IMR-90 (cell line): ENCODE measurements around the gene MYBL2. TPM values are rescaled to one million over a fixed set of nuclear protein-coding genes. Genes with fewer than 3 reads are reported as not detected.

ENCODE experiments used
- ATAC-seq: fragments of 200-7000 bp; cut with Tn5 transposase; 2 replicates; pipeline ENCODE4 v1.9.1; 2020; ENCODE audit warnings: low read depth, mild to moderate bottlenecking, moderate library complexity
- BruUV-seq: library from RNA; stranded (reverse); fragments of 400-500 nt; replicated peaks from 2 replicates; lab custom pipeline; 2021; lab: Mats Ljungman, UMichigan
- CTCF ChIA-PET: fragments of 300-600 bp; formaldehyde crosslinking; extraction: SDS; loops from one replicate; lab custom pipeline; 2021; ENCODE audit warnings: antibody characterized with exemption; lab: Yijun Ruan, JAX
- POLR2A ChIA-PET: fragments of 300-600 bp; sonication (Branson Sonifier 250); formaldehyde crosslinking; loops from one replicate; lab custom pipeline; 2022; ENCODE audit warnings: antibody characterized with exemption; ENCODE audit not compliant: unreplicated experiment; lab: Charles Lee
- DNase-seq: peaks from one replicate; pipeline ENCODE4 v3.0.0; 2013
- H2AFZ ChIP-seq: replicated peaks from 2 replicates; pipeline ENCODE3; 2013; ENCODE audit warnings: low read length, mild to moderate bottlenecking; ENCODE audit not compliant: poor library complexity
- H2AK5ac ChIP-seq: 2 replicates; pipeline ENCODE4 v1.6.1; 2013; ENCODE audit warnings: low read depth, low read length, inconsistent platforms
- H2AK9ac ChIP-seq: replicated peaks from 2 replicates; pipeline ENCODE3; 2013; ENCODE audit warnings: mild to moderate bottlenecking, low read depth, low read length, moderate library complexity; ENCODE audit not compliant: poor library complexity
- H2BK120ac ChIP-seq: 2 replicates; pipeline ENCODE4 v1.6.1; 2013; ENCODE audit warnings: low read depth, low read length, inconsistent platforms
- H2BK15ac ChIP-seq: 3 replicates; pipeline ENCODE4 v1.6.1; 2013; ENCODE audit warnings: low read depth, low read length, inconsistent platforms
- H2BK20ac ChIP-seq: 2 replicates; pipeline ENCODE4 v1.6.1; 2013; ENCODE audit warnings: low read depth, mild to moderate bottlenecking, inconsistent platforms, low read length, moderate library complexity
- H2BK5ac ChIP-seq: 2 replicates; pipeline ENCODE4 v1.6.1; 2013; ENCODE audit warnings: mild to moderate bottlenecking, low read depth, low read length, inconsistent platforms; ENCODE audit not compliant: poor library complexity, severe bottlenecking
- H3K14ac ChIP-seq: replicated peaks from 2 replicates; pipeline ENCODE4 v1.6.1; 2013; ENCODE audit warnings: low read depth, low read length, inconsistent platforms
- H3K18ac ChIP-seq: 2 replicates; pipeline ENCODE4 v1.6.1; 2013; ENCODE audit warnings: low read depth, low read length, control low read depth
- H3K23ac ChIP-seq: 2 replicates; pipeline ENCODE4 v1.6.1; 2013; ENCODE audit warnings: low read depth, low read length, inconsistent platforms
- H3K27ac ChIP-seq: 2 replicates; pipeline ENCODE4 v1.5.1; 2013; ENCODE audit warnings: mild to moderate bottlenecking, control low read depth, low read length; ENCODE audit not compliant: insufficient read depth
- H3K27me3 ChIP-seq: 2 replicates; pipeline ENCODE4 v1.6.1; 2013; ENCODE audit warnings: low read length; ENCODE audit not compliant: control insufficient read depth, insufficient read depth
- H3K36me3 ChIP-seq: 2 replicates; pipeline ENCODE4 v1.6.1; 2013; ENCODE audit warnings: low read length, mixed read lengths; ENCODE audit not compliant: control insufficient read depth, insufficient read depth
- H3K4ac ChIP-seq: 2 replicates; pipeline ENCODE4 v1.6.1; 2013; ENCODE audit warnings: low read depth, low read length, inconsistent platforms
- H3K4me1 ChIP-seq: 2 replicates; pipeline ENCODE4 v1.6.1; 2013; ENCODE audit warnings: low read length, mixed read lengths; ENCODE audit not compliant: control insufficient read depth, insufficient read depth
- H3K4me2 ChIP-seq: 2 replicates; pipeline ENCODE4 v1.6.1; 2013; ENCODE audit warnings: low read depth, mild to moderate bottlenecking, control low read depth, low read length, moderate library complexity
- H3K4me3 ChIP-seq: 2 replicates; pipeline ENCODE4 v1.5.1; 2013; ENCODE audit warnings: low read depth, mild to moderate bottlenecking, control low read depth, low read length, moderate library complexity; ENCODE audit not compliant: insufficient read depth
- H3K56ac ChIP-seq: 2 replicates; pipeline ENCODE4 v1.6.1; 2013; ENCODE audit warnings: low read length, inconsistent platforms; ENCODE audit not compliant: insufficient read depth; ENCODE audit errors: extremely low read depth
- H3K79me1 ChIP-seq, 2 experiments: 2 replicates each; pipeline ENCODE4 v1.6.1; 2013; ENCODE audit warnings: low read length in 2 of 2, inconsistent platforms in 1 of 2, low read depth in 1 of 2
- H3K9ac ChIP-seq: 2 replicates; pipeline ENCODE4 v1.6.1; 2013; ENCODE audit warnings: low read depth, low read length, control low read depth
- H3K9me1 ChIP-seq: 2 replicates; pipeline ENCODE4 v1.6.1; 2013; ENCODE audit warnings: low read length, inconsistent platforms; ENCODE audit not compliant: insufficient read depth
- H3K9me3 ChIP-seq: 2 replicates; pipeline ENCODE4 v1.6.1; 2013; ENCODE audit warnings: low read length; ENCODE audit not compliant: control insufficient read depth, insufficient read depth
- H4K20me1 ChIP-seq: 2 replicates; pipeline ENCODE4 v1.6.1; 2013; ENCODE audit warnings: low read length, inconsistent platforms; ENCODE audit not compliant: insufficient read depth
- H4K5ac ChIP-seq: 2 replicates; pipeline ENCODE4 v1.6.1; 2013; ENCODE audit warnings: mild to moderate bottlenecking, low read depth, low read length, control low read depth
- H4K8ac ChIP-seq, 2 experiments: 2 replicates each; pipeline ENCODE4 v1.6.1; 2013; ENCODE audit warnings: low read depth in 2 of 2, low read length in 2 of 2, control low read depth in 1 of 2, inconsistent platforms in 1 of 2
- H4K91ac ChIP-seq: 2 replicates; pipeline ENCODE4 v1.6.1; 2013; ENCODE audit warnings: low read depth, low read length, inconsistent platforms; ENCODE audit not compliant: insufficient read depth
- CEBPB ChIP-seq: IDR thresholded peaks from 2 replicates; pipeline ENCODE4 v1.6.1; 2012; ENCODE audit warnings: low read depth, low read length, improper control_type of control experiment
- CHD1 ChIP-seq: IDR thresholded peaks from 2 replicates; pipeline ENCODE4 v1.6.1; 2012; ENCODE audit warnings: low read depth, low read length, improper control_type of control experiment
- FOS ChIP-seq: fragments of 150-350 bp; IDR thresholded peaks from 2 replicates; pipeline ENCODE4 v1.6.1; 2016; ENCODE audit warnings: low read depth, low read length
- MAFK ChIP-seq: IDR thresholded peaks from 2 replicates; pipeline ENCODE4 v1.6.1; 2012; ENCODE audit warnings: low read depth, low read length, improper control_type of control experiment
- MAZ ChIP-seq: IDR thresholded peaks from 2 replicates; pipeline ENCODE4 v1.6.1; 2012; ENCODE audit warnings: low read depth, mild to moderate bottlenecking, low read length, improper control_type of control experiment, moderate library complexity, borderline replicate concordance
- MXI1 ChIP-seq: IDR thresholded peaks from 2 replicates; pipeline ENCODE4 v1.6.1; 2012; ENCODE audit warnings: low read depth, mild to moderate bottlenecking, low read length, moderate library complexity, borderline replicate concordance
- NFE2L2 ChIP-seq: fragments of 150-350 bp; IDR thresholded peaks from 2 replicates; pipeline ENCODE4 v1.6.1; 2016; ENCODE audit warnings: low read depth, mild to moderate bottlenecking, low read length
- RAD21 ChIP-seq: IDR thresholded peaks from 2 replicates; pipeline ENCODE4 v1.6.1; 2012; ENCODE audit warnings: low read length, improper control_type of control experiment
- RCOR1 ChIP-seq: IDR thresholded peaks from 2 replicates; pipeline ENCODE4 v1.6.1; 2012; ENCODE audit warnings: mild to moderate bottlenecking, low read length, improper control_type of control experiment; ENCODE audit not compliant: insufficient replicate concordance
- RFX5 ChIP-seq: IDR thresholded peaks from 2 replicates; pipeline ENCODE4 v1.8.0; 2012; ENCODE audit warnings: low read depth, mild to moderate bottlenecking, low read length, moderate library complexity
- SMC3 ChIP-seq: fragments of 150-350 bp; IDR thresholded peaks from 2 replicates; pipeline ENCODE4 v1.6.1; 2016; ENCODE audit warnings: low read depth, mild to moderate bottlenecking, antibody characterized with exemption, low read length, moderate library complexity
- USF2 ChIP-seq: fragments of 150-350 bp; IDR thresholded peaks from 2 replicates; pipeline ENCODE4 v1.6.1; 2017; ENCODE audit warnings: mild to moderate bottlenecking, antibody characterized with exemption, low read length, low read depth
- WGBS, 2 experiments: methylation state at CpG; one replicate each; pipeline versions ENCODE4 v1.1.5 to v1.1.7; 2013; ENCODE audit warnings: missing lambda C conversion rate in 2 of 2; ENCODE audit not compliant: insufficient read length in 1 of 2; ENCODE audit errors: extremely low coverage in 2 of 2; 5-methylcytosine and 5-hydroxymethylcytosine counted together
- dilution Hi-C: fragments of 300-500 bp; cut with HindIII; formaldehyde crosslinking; loops from one replicate; pipeline ENCODE4 v1.14.3; 2018; ENCODE audit warnings: low sequenced_read_pairs; ENCODE audit not compliant: unreplicated experiment
- in situ Hi-C: fragments of 300-500 bp; cut with MboI; formaldehyde crosslinking; loops from 3 replicates; pipeline ENCODE4 v1.14.3; 2019; ENCODE audit warnings: low sequenced_read_pairs, inconsistent platforms, mixed read lengths
- intact Hi-C: fragments of 100-400 bp; cut with micrococcal nuclease; formaldehyde crosslinking; loops from 2 replicates; pipeline ENCODE4 v1.10.0; 2022
- polyA plus RNA-seq, 3 experiments: library from polyadenylated mRNA; depleted of rRNA; stranded (reverse); fragments of >200 nt; gene quantifications; 2 replicates each; pipeline ENCODE4 v1.2.3, GENCODE V29; 2012; ENCODE audit warnings: low replicate concordance in 1 of 3
- total RNA-seq: library from RNA; depleted of rRNA; stranded (reverse); fragments of >200 nt; gene quantifications from 2 replicates; pipeline ENCODE4 v1.2.3, GENCODE V29; 2012

MYBL2 gene
- total and polyA plus RNA-seq, 2 of the 4 experiments (the other 2 are of a cell fraction), result 12.4 to 23.1 TPM

- Histone ChIP-seq H2BK5ac (no peak overlapping the region), H3K4me2 (no peak overlapping the region), H3K4me1 (peaks cover 19% of the 10 kb centered on the region), H2BK15ac (no peak overlapping the region), H2BK20ac (no peak overlapping the region), H3K9me3 (no peaks in the 10 kb centered on the region), H3K56ac (no peak overlapping the region), H2BK120ac (no peak overlapping the region), H2AK5ac (peak overlapping the region; percentile 58; the same call in 1 of the 2 replicates), H3K4ac (no peak overlapping the region), H3K14ac (no peak overlapping the region), H3K9me1 (peaks cover 6% of the 10 kb centered on the region), H4K8ac (no peak overlapping the region), H3K4me3 (no peak overlapping the region), H3K36me3 (no peaks in the 10 kb centered on the region), H3K18ac (no peak overlapping the region), H2AFZ (no peak overlapping the region), H3K9ac (no peak overlapping the region), H3K79me1 (no peaks in the 10 kb centered on the region), H2AK9ac (no peak overlapping the region), H3K27ac (no peak overlapping the region), H4K5ac (no peak overlapping the region), H3K27me3 (peaks cover 3% of the 10 kb centered on the region), H4K20me1 (peaks cover 3% of the 10 kb centered on the region; the same call in 1 of the 2 replicates), H3K23ac (no peak overlapping the region), H4K91ac (no peak overlapping the region)
- no peak for TF ChIP-seq SMC3
- TF ChIP-seq NFE2L2, result no peak
- no peak for TF ChIP-seq RCOR1
- TF ChIP-seq FOS, result no peak
- TF ChIP-seq MAFK, result no peak
- no peak for TF ChIP-seq RAD21
- TF ChIP-seq MXI1, result no peak
- no peak for TF ChIP-seq USF2
- no peak for TF ChIP-seq MAZ
- no peak for TF ChIP-seq RFX5
- TF ChIP-seq CEBPB, result no peak
- TF ChIP-seq CHD1, result no peak
- no TSS peak for BruUV-seq
- ChIA-PET CTCF (no interaction called here), POLR2A (interaction anchor here (0.6 kb wide), 1 partner anchor 15 kb away, joined by 4 read pairs; no protein-coding TSS in a partner anchor)
- no CpG with 5 or more reads among the region's 1 CpG for WGBS, 2 experiments
- in situ Hi-C loops, result no loop called here
- ATAC-seq (no peak), DNase-seq (peak; percentile 12)
- dilution Hi-C loops, result no loop called here
- intact Hi-C loops, result no loop called here
Observed at GRCh38 chr20:43727980-43728590, 61.2 kb downstream of the MYBL2 start.
